Kasumi-1 (cell line): Measurements from ENCODE around the gene PFKL.
A peak's percentile ranks its signal among the peaks of the same experiment; 100 is the strongest.
"Not testable (repeated sequence)": the region's sequence is repeated elsewhere in the genome, so short reads cannot be mapped to it uniquely, and the experiment has no call there.

Experiments used
- DNase-seq, 2 experiments: peaks; one replicate each; lab custom pipeline; 2025; lab: John Stamatoyannopoulos, UW

PFKL gene

DNA sequence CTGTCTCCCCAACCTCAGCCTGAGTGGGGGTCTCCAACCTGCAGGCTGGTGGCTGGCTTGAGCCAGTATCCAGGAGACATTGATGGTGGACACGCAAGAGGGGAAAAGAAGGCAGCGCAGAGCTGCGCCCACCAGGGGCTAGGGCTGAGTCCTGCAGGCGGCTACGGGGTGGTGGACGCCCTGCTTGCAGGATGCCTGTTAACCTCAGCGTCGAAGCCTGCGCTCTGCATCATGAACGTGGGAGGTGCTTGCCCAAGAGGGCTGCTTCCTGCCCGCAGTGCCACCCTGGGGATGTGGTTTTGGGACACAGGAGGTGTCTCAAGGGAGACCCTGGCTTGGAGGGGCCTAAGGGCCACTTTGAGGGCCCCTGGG lies 27.7 kb downstream of the PFKL start:
- no peak for DNase-seq

DNA sequence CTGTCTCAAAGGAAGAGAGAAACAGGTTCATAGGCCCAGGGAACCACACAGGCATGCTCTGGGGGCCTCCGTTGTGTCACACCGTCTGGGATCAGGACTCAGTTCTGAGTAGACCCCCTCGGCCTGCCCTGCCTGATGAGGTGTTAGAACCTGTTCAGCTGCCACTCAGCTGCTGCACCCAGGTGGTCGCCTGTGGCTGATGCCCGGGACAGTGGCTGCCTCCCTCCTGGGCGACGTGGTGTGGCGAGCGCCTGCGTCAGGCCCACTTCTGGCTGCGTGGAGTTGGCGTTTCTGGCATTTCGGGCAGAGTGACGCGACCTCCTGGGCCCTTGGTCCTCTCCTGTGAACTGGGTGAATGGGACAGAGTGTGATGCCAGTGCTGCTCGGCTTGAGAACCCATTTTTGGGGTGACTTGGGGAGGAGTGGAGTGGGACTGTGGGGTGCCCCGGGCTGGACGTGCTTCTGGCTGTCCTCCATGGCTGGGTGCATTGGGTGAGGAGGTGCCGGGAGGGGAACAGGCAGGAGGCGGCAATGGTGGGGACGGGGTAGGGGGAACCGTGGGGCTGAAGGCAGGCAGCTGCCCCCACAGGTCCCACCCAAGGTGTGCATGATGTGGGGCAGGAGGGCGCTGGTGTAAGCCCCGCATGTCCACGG lies 28.5 kb downstream of the PFKL start:
- DNase-seq = no peak

DNA sequence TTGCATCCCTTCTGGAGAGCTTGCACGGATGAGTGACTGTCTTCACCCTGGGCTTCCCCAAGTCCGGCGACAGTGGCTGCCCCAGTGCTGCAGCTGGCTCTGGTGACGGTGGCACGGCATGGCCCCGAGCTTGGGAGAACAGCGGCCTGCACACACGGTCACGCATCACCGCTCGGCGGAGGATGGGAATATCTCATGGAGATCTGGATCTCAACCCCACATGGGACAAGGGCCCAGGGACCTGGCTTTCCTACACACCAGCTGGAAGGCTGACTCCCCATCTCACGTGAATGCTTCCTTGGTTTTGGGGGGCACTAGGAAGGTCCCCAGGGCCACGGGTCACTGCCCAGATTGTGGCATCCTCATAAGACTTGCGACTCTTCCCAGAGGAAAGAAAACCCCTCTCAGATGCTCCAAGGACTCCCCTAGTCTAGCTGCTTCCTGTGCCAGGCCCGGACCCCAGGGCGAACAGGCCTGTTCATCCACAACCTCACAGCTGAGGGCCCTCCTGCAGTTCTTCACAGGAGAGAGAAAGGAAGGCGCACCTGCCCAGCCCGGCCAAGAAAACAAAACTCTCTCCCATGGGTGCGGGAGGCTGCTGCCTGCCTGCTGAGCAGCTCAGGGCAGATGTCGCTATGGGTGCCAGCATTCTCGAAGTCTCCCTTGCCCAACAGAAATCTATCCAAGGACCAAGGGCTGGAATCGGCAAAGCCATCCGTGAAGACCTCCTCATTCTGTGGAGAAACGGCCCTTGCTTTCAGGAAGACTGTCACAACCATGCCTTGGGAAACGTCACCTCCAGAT lies 29.4 kb downstream of the PFKL start:
- DNase-seq = no peak

DNA sequence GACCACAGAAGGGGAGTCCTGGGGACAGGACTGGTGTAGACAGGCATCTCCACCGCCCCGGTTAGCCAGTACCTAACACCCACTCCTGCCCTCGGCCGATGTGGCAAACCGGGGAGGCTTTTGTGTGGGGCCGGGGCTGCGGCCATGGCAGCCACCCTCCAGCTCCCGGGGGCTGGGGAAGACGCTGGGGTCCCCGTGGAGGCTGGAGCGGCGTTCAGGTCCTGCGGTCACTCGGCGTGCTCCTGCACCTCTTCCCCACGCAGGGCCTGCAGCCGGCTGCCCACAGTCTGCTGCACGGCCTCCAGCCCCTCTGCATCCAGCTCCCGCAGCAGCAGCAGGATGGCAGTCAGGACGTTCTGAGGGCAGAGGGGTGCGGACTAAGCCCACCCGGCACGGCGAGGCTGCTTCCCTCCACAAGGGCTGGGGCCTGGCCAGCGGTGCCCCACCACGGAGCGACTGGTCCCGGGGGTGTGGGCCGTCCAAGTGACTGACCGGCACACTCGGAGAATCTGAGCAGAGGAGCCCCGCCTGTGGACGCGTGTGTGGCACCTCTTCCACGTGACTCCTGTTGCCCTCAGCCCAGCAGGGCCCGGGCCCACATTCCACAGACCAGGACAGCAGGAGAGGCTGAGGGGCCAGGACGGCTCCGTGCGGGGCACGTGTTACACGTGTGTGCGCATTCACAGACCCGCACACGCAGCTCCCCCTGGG lies 30.3 kb downstream of the PFKL start:
- DNase-seq = no peak

DNA sequence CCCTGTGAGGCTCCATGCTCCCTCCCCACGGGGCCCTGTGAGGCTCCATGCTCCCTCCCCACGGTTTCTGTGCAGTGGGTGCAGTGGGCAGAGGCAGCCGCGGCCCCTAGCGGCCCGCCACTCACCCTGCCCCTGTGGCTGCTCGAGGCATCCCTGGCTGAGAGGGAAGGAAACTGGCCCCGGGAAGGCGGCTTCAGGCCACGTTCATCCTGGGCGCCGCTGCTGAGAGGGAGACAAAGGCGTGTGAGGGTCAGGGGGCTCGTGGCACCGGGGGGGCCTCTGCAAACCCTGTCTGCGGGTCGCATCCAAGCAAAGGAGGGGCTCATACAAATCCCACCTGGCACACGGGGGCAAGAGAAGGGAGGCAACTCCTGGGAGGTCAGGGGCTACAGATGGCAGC lies 30.8 kb downstream of the PFKL start:
- no peak for DNase-seq

DNA sequence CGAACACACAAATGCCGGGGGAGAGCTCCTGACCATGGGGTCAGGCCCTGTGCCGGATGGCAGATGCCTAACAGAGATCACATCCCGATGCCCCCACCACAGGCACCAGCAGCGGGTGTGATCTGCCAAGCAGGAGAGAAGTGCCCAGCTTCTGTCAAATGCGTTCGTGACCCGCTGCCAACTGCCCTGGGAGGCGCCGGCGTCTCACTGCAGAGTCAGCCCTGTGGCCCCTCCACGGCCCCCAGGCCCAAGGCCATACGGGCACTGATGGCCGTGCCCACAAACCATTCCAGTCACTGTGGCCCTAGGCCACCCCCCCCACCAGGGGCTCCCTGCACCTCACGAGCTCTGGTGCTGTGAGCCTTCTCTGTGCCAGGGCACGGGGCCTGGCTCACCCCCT lies 31.4 kb downstream of the PFKL start:
- no peak for DNase-seq

DNA sequence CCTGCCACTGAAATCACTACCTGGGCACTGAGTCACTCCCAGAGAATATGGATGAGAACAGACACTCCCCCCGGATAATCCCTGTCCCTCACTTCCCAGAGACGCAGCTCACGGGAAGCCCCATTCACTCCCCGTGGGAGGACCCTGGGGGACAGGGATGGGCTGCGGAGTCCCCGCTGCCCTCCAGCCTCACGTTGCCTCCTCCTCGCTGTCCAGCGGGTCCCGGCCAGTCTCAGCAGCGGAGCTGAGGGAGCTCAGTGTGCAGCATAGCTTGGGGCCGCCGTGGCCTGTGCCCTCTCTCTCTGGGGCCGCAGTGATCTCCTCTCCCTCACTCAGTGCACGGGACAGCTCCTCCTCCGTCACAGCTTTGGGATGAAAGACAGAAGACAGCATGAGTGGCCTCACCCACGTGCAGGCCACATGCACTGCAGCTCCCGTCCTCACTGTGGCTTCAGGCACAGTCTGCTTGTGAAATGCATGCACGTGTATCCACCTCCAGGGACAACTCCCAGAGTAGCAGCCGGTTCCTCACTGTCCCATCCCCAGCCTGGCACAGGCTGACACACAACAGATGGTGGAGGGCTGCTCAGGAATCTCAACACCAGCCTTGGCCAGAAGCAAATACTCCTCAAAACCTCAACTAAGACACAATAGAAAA lies 31.9 kb downstream of the PFKL start:
- no peak for DNase-seq

DNA sequence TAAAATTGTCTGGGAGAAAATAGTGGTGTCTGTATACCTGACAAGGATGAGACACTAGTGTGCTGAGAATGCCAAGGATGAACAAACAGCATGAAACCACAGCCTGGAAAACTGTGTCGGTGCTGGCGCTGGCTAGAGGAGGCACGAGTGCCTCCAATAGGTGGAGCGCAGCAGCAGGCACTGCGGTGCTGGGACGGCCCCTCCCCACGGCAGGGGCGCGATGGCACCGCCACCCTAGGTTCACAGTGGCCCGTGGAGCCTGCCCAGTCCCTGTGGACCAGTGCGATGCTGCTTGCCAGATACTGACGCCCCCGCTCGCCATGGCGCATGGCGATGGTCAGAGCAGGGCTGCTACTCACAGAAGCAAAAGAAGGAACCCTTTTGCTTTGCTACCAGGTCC lies 32.5 kb downstream of the PFKL start:
- DNase-seq = no peak

DNA sequence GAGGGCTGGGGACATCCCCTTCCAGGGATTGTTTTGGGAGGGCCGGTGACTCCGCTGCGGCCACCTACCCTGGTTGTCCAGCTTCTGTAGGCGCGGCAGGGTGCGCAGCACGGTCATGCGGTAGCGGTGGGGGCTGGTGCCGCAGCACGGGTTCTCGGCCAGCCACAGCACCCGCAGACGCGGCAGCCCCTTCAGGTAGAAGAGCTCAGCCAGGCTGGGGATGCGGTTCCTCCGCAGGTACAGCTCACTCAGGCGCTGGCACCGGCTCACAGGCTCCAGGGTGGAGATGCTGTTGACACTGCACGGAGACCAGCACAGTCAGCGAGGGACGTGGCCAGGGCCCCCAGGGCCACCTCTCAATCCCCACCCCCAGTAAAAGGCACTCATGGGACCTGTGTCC lies 33.1 kb downstream of the PFKL start:
- no peak for DNase-seq

DNA sequence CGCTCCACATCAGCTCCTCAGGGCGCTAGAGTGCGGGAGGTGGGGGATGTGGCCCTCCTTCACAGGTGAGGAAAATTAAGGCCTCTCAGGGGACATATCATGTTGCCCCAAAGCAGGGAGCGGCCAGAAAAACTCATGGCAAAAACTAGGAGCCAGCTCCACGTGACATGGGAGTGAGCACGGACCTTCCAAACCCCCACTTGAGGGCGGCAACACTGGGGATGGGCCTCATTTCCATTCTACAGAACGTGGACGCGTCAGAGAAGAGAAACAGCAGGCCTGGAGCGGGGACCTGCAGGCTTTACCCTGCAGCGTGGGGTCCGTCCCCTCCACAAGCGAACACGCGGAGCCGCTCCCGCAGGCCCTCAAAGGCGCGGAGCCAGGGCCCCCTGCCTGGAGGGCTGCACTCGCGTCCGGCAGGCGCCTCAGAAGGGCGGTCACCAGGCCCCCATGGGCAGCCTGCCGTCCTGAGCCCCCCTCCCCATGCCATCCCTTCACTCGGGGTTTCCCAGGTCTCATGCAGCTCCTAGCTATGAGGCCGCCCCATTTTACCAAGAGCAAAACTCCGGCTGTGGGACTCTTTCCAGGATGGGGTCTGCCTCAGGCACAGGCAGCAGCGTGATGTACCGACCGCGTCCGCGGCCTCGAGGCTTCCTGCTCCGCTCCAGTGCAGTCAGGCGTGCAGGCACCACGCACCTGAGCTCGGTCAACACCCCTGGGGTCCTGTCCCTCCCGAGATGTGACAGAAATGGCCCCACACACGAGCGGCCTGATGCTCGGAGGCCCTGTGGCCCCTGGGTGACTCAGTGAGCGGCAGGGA lies 33.9 kb downstream of the PFKL start:
- no peak for DNase-seq

DNA sequence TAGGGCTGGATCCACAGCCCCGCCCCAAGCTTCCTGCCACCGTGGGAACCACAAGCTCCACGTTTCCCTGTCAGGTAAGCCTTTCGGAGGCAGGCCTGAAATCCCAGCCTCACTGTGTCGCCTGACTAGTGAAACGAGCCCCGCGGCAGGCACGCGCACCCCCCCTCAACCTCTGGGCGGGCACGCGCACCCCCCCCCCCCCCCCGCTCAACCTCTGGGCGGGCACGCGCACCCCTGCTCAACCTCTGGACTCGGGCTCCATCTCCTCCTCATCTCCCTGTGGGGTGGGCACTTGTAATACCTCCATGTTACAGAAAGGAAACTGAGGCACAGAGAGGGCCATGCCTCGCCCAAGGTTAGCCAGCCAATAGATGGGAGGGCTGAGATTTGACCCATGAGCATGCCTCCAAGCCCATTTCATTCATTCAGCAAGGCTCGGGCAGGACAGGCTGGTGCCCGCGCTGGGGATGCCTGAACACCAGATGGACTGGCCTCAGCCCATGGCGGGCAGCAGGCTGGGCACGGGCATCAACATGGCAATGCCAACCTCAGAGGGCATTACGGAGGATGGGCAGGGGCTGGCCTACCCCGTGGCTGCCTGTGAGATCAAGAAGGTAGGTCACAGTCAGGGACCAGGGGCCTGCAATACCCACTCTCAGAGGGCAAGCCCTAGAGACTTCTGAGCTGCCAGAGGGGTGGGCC lies 34.6 kb downstream of the PFKL start:
- no peak for DNase-seq

DNA sequence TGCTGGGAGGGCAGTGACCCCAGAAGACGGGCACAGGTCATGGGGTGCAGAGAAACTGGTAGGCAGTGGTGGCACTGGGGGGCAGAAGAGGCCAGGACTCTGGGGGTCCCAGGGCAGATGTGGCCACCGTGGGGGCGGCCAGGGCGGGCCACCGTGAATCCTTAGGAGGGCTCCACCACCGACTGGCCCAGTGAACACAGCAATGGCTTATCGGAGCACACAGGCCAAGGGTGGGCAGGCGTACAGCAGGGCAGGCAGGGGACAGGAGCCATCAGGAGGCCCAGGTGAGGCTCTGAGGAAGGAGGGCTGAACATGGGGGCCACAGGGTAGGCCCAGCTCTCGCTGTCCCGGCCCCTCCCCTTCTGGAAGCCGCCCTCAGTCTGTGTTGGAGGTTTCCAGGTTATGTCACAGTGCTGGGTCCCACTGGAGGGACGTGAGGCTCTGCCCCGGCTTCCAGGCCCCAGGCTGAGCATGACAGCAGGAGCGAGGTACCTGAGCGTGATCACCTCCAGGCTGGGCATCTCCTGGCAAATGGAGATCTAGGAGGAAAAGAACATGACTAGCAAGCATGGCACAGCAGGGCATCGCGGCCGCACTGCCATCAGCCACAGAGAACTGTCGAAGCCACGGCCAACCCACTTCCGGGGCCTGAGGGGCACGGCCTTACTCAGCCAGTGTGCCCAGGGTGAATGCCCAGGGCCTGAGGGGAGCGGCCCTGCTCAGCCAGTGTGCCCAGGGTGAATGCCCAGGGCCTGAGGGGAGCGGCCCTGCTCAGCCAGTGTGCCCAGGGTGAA lies 35.6 kb downstream of the PFKL start:
- no peak for DNase-seq

DNA sequence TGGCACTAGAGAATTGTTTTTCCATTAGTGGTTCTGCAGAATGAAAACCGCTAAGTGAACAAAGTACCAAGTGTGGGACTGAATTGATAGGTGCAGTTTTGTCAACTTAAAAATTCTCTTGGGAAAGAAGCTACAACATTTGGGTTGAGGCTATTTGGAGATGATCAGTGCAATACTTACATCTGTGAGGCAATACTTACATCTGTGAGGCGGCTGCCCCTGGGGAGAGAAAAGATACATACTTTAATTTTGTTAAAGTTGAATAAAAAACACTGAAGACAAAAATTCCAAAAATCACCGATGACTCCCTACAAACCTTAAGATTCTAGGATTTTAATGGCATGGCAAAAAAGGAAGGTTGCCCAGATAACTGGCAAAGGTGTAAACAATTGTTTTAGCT lies 37.6 kb downstream of the PFKL start:
- no peak for DNase-seq

DNA sequence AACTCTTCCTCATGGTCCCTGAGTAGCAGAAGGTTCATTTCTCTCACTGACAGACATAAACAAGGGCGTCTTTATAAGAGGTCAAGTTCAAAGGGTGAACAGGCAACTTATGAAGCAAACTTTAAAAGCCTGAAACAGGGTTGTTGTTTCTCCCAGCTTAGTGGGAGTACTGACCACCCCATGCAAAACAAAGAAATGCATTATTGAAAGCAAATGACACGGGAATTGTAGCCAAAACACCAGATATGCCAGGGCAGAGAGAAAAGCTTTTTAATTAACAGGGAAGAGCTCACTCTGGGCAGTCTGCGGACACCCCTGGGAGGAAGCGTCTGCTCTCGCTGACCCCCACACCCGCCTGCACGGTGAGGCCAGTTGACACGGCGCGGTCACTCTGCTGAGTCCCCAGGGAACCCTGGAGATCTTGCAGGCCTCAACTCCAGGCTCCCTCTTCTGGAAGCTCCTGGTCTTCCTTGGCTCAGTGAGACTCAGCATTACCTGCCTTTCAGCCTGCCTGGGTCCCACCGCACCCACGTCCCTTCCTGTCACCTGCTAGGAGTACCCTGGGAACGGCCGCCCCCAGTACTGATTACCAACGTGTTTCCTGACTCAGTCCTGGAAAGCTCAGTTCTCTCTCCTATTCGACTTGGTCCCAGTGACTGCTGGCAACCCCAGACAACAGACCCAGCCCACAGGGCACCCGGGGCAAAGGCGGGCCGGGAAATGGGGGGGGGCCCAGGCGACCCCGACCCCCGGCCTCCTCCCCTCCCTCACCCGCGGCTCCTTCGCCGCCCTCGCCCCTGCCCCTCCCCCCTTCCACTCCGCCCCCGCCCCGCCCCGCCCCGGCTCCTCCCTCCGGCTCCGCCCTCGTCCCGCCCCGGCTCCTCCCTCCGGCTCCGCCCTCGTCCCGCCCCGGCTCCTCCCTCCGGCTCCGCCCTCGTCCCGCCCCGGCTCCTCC lies 38.4 kb downstream of the PFKL start:
- DNase-seq = peak; percentile 30 to 34

DNA sequence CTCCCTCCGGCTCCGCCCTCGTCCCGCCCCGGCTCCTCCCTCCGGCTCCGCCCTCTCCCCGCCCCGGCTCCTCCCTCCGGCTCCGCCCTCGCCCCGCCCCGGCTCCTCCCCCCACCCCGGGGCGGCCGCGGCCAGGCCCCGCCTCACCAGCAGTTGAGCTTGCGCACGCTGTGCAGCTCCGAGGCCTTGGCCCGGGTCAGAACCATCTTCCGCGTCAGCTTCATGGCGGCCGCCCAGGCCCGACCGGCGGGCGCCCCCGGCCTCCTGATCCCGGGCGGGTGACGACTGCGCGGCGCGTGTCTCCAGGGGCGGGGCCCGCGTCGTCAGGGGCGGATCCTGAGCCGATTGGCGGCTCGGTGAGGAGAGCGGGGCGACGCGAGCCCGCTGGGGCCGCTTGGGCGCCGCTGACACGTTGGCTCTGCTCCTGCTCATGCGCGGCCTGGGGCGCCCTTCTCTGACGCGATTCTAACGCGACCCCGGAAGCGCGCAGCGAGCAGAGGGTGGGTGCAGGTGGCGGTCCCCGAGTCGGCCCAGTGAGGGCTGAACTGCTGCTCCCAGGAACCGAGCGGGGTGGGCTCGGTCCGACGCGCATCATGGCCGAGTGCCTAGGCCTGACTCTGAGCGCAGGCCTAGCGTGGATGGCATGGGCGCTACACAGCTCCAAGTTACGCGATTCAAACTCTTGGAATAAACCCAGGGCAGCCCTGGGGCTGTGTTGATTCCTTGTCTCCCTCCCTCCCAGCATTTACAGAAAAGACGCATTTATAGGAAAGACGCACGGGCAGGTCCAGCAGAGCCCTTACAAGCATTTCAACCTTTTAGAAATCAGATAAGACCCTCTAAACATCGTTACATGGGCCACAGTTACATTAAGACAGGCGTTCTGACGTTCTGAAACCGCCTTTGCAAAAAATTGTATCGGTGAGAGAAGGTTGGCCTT lies 39.4 kb downstream of the PFKL start, which contains the start of gene CFAP410:
CFAP410 (minus strand) TSS at position 420 of the 940 bp plus-strand sequence; CDS start at position 224, 196 bp downstream.
- peak; percentile 87 to 89 for DNase-seq

DNA sequence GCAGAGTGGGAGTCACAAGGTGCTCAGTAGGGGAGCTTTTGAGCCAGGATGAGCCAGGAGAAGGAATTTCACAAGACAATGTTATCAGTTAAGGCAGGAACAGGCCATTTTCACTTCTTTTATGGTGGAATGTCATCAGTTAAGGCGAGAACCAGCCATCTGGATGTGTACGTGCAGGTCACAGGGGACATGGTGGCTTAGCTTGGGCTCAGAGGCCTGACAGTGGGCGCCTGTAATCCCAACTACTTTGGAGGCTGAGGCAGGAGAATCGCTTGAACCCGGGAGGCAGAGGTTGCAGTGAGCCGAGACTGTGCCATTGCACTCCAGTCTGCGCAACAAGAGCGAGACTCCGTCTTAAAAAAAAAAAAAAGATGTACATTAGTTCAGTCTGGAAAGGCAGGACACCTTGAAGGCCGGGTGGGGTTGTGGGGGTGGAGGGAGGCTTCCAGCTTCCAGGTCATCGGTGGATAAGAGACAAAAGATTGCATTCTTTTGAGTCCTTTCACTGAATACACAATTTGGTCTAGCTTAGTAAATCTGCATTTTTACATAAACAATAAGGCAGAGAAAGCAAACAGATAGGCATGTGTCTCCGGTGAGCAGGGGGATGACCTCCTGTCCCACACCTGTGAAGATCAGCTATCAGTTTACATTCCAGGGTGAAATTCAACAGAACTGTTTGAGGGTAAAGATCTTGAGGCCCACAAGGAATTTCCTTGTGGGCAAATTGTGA lies 42.0 kb downstream of the PFKL start:
- DNase-seq = not testable (repeated sequence)

DNA sequence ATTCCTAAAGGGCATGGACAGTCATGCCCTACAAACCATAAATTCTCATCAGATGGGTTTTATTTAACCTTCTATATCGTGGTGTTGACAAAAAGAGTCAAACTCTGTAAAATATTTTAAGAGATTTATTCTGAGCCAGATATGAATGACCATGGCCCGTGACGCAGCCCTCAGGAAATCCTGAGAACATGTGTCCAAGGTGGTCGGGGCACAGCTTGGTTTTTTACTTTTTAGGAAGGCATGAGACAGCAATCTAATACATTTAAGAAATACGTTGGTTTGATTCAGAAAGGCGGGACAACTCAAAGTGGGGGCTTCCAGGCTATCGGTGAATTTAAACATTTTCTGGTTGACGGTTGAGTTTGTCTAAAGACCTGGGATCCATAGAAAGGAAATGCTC lies 43.1 kb downstream of the PFKL start:
- not testable (repeated sequence) for DNase-seq
